Dermis lymphatic vessel endothelial cell (primary cell): Measurements from ENCODE around the gene PGM5. TPM values are rescaled to one million over a fixed set of nuclear protein-coding genes. Genes with fewer than 3 reads are reported as not detected.

Source experiments
- total RNA-seq: library from RNA; depleted of rRNA; stranded (reverse); fragments of >200 nt; gene quantifications from 2 replicates; pipeline ENCODE4 v1.2.1, GENCODE V29; 2014

PGM5 gene
- 87.0 and 134 TPM in 2 replicates for total RNA-seq

GRCh38 chr9:68356380-68357118 is at the start of gene PGM5:
Gene PGM5, plus strand, starts transcription at chr9:68356611. Its CDS starts 517 bp downstream, at chr9:68357128.

DNA sequence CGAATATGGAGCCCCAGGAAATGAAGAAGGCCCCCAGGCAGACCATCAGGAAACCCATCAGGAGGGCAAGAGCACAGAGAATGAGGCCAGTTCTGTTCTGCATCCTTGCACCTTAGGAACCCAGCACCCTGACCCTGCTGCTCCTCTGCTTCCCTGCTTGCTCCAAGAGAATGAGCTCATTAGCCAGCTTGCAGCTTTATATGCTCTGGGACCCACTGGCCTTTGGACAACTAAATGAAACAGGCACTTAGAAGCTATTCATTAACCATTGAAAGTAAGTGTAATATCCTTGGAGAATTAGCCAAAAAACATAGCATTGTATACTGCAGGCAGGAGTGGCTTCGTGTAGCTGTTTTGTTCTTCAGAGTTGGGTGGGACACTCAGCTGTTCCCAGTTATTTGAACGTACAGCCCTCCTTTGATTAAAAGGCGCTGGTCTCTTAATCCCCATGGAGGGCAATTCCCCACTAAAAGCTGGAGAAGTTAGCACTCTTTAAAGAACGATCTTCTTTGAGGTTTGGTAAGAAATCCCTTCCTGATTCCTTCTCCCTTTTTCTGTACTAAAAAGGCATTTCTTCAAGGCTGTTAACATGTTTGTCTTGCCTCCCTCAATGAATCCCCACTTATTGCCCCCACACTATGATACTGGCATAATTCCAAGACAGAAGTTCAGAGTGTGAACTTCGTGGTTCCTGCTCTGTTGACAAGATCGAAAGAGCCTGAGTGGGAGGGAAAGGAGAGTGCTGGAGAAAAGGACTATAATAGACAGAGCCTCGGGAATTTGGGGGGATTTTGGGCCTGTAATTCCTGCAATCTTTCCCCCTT is 184.5 kb downstream of the PGM5 start, which contains the start of gene TMEM252:
TMEM252 (minus strand) TSS at position 172 of the 824 bp plus-strand sequence; CDS start at position 103, 69 bp downstream.

Other genes with a start within 250 kb of the PGM5 start
- gene ZNG1C, start 114.6 kb upstream of the PGM5 start, total RNA-seq = 13.1 and 20.7 TPM in 2 replicates
- under 0.01 TPM in 2 replicates for gene FOXD4L3, start 53.7 kb upstream of the PGM5 start, total RNA-seq
- 0.11 TPM in 1 of 2 replicates, not detected in the other for gene TMEM252, start 184.3 kb downstream of the PGM5 start, total RNA-seq